ENCODE measurements around the gene ZNF687.

DNA sequence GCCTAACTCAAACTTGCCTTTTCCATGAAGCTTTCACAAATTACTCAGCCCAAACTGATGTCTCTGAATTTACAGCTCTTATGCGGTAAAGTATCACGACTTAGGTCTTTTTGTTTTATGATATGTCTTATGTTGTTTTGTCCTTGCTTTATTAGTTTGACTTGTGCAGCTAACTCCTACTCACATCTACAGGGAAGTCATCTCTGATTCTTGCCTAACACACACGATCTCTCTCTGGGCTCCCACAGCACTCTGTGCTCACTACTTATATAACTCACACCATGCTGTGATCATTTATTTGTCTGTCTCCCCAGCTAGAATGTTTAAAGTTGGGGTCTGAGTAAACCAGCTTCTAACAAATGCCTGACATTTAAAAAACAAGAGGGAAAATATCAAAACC lies 54.5 kb downstream of the ZNF687 start:
- TF ChIP-seq POLR2A (IDR thresholded peaks at IDR 0.05; ENCODE audit: low read depth, low read length) = no peak
- TF ChIP-seq POLR2AphosphoS5 (IDR thresholded peaks at IDR 0.05; ENCODE audit: low read depth, low read length) = no peak
- no peak for TF ChIP-seq TAF1 (IDR thresholded peaks at IDR 0.05; ENCODE audit: borderline replicate concordance, low read depth, low read length)
